GM21360 (cell line): ENCODE measurements around the gene PIK3CA.

ENCODE experiments used
- ATAC-seq: cut with Tn5 transposase; IDR thresholded peaks from one replicate; pipeline ENCODE4 v1.9.1; 2021; ENCODE audit warnings: mild to moderate bottlenecking, moderate library complexity; ENCODE audit not compliant: unreplicated experiment

Gene PIK3CA

GRCh38 chr3:179156170-179156569 lies 8.0 kb downstream of the PIK3CA start:
- ATAC-seq, result no peak

- no peak for ATAC-seq
These were observed 8.6 kb downstream of the PIK3CA start for GRCh38 chr3:179156775-179157174.

- no peak for ATAC-seq
These were observed 10.3 kb downstream of the PIK3CA start for GRCh38 chr3:179158336-179159039.

GRCh38 chr3:179163503-179163902 lies 15.3 kb downstream of the PIK3CA start:
- no peak for ATAC-seq

- no peak for ATAC-seq
These were observed 16.7 kb downstream of the PIK3CA start for GRCh38 chr3:179164857-179165256.

GRCh38 chr3:179166561-179167201 lies 18.5 kb downstream of the PIK3CA start:
- no peak for ATAC-seq

- no peak for ATAC-seq
These were observed 20.8 kb downstream of the PIK3CA start for GRCh38 chr3:179168918-179169317.

GRCh38 chr3:179172546-179172945 lies 24.4 kb downstream of the PIK3CA start:
- ATAC-seq, result no peak

GRCh38 chr3:179174316-179174715 lies 26.2 kb downstream of the PIK3CA start:
- peak; percentile 50 for ATAC-seq

- no peak for ATAC-seq
These were observed 26.7 kb downstream of the PIK3CA start for GRCh38 chr3:179174898-179175297.

- ATAC-seq, result no peak
These were observed 27.2 kb downstream of the PIK3CA start for GRCh38 chr3:179175358-179175757.

- no peak for ATAC-seq
These were observed 29.5 kb downstream of the PIK3CA start for GRCh38 chr3:179177611-179178010.

GRCh38 chr3:179179256-179179655 lies 31.1 kb downstream of the PIK3CA start:
- no peak for ATAC-seq

- ATAC-seq, result peak; percentile 36
These were observed 32.0 kb downstream of the PIK3CA start for GRCh38 chr3:179179979-179180759.

GRCh38 chr3:179181021-179181472 lies 32.9 kb downstream of the PIK3CA start:
- peak; percentile 64 for ATAC-seq

- no peak for ATAC-seq
These were observed 33.9 kb downstream of the PIK3CA start for GRCh38 chr3:179181993-179182551.

GRCh38 chr3:179182902-179183301 lies 34.7 kb downstream of the PIK3CA start:
- no peak for ATAC-seq

- ATAC-seq, result no peak
These were observed 36.7 kb downstream of the PIK3CA start for GRCh38 chr3:179184826-179185225.

GRCh38 chr3:179186426-179186825 lies 38.3 kb downstream of the PIK3CA start:
- no peak for ATAC-seq

GRCh38 chr3:179189759-179190158 lies 41.6 kb downstream of the PIK3CA start:
- no peak for ATAC-seq

- no peak for ATAC-seq
These were observed 42.4 kb downstream of the PIK3CA start for GRCh38 chr3:179190581-179190980.
